Fibroblast of pulmonary artery (primary cell): ENCODE measurements around the gene CPNE5.

Experiments used
- DNase-seq: peaks from one replicate; pipeline ENCODE4 v3.0.0-alpha.2; 2010; ENCODE audit warnings: low read depth
- H3K4me3 ChIP-seq: replicated peaks from 2 replicates; pipeline ENCODE4 v1.5.1; 2011; ENCODE audit warnings: low read depth, mild to moderate bottlenecking, control low read depth, low read length, moderate library complexity
- TF ChIP-seq, protein P1 (sequence below): IDR thresholded peaks from 2 replicates; pipeline ENCODE4 v1.5.1; 2011; ENCODE audit warnings: mild to moderate bottlenecking, control low read depth, low read length, inconsistent platforms; ENCODE audit errors: missing control alignments

Gene CPNE5

DNA sequence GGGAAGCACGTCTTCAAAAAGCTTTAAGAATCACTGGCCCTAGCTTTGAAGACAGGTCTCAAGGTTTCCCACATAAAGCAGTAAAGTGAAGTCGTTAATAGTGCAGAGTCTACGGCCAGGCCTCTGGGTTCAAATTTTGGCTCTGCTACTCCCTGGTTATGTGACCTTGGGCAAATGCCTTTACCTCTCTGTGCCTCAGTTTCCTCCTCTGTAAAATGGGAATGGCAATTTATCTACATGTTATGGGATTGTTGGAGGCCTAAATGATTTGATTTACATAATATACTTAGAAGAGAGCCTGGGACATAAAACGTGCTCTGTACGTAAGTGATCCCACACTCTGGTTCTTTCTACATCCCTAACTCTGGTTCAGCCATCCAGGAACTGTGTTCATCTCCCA lies 32.1 kb downstream of the CPNE5 start:
- TF ChIP-seq, protein P1, sequence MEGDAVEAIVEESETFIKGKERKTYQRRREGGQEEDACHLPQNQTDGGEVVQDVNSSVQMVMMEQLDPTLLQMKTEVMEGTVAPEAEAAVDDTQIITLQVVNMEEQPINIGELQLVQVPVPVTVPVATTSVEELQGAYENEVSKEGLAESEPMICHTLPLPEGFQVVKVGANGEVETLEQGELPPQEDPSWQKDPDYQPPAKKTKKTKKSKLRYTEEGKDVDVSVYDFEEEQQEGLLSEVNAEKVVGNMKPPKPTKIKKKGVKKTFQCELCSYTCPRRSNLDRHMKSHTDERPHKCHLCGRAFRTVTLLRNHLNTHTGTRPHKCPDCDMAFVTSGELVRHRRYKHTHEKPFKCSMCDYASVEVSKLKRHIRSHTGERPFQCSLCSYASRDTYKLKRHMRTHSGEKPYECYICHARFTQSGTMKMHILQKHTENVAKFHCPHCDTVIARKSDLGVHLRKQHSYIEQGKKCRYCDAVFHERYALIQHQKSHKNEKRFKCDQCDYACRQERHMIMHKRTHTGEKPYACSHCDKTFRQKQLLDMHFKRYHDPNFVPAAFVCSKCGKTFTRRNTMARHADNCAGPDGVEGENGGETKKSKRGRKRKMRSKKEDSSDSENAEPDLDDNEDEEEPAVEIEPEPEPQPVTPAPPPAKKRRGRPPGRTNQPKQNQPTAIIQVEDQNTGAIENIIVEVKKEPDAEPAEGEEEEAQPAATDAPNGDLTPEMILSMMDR, result no peak
- no peak overlapping the region for H3K4me3 ChIP-seq

DNA sequence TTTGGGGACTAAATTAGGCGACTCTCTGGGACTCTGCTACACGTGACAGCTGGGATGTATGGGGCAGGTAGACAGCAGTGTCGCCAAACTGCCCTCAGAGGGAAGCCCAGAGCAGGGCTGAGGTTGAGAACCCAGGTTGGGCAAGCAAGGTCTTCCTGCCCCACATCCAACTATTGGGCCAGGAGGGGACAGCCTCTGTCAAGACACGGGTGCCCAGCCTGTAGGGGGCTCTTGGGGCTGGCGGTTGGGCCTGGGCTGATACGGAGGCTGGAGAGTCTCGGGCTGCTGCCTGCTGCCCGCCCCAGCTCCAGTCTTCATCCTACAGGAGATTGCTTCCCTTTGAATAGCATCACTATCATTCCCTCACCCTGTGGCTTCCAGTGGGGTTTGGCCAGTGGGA lies 33.3 kb downstream of the CPNE5 start:
- no peak overlapping the region for H3K4me3 ChIP-seq
- DNase-seq, result no peak
- TF ChIP-seq, protein P1, result no peak

More for the DNA sequence above, 32.1 kb downstream of the CPNE5 start:
- no peak for DNase-seq

DNA sequence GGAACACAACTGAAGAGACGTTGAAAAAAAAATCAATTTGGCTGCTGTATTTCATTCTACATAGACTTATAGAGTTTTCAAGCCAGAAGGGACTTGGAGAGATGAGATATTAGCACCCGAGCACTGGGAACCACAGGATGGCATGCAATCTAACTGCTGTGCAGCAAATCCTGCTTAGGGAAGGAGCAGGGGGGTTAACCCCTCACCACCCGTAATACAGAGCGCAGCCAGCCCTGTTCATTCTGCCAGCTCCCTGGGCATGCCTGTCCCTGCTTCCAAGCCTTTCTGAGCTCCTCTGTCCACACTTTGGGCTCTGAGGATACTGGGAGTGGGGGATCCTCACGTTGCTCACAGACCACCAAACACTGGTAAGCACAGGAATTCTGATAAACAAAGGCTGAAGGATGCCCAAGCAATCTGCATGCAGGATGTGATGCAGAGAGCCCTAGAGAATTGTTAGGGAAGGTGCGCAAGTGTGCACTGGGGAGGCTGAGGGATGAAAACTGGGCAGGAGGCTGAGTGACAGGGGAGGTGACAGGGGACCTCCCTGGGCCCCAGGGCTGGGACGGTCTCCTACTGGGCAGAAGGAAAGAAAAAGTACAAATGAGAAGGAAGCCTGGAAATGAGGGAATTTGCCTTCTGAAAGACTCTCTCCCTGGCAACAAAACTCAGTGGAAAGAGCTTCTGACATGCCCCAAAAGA lies 34.0 kb downstream of the CPNE5 start:
- DNase-seq, result no peak

DNA sequence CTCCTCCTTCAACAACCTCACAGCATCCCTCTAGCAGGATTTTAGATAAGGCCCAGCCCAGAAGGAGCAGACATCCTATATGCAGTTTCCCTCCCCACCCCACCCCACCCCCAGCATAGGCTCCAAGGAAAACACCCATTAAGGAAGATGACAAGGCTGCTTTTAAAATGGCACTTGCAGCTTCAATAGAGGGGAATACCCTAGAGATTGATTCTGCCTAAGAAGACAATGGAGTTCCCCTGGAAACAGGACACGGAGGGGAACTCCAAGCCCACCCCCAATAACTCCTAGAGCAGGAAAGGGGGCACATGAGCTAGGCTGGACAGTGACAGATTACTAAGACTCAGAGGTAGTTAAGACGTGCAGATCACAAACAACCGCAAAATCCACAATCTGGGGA lies 34.7 kb downstream of the CPNE5 start:
- no peak for DNase-seq
- TF ChIP-seq, protein P1, result no peak

More for the DNA sequence above, 34.0 kb downstream of the CPNE5 start:
- H3K4me3 ChIP-seq, result no peak overlapping the region
- TF ChIP-seq, protein P1, result no peak

DNA sequence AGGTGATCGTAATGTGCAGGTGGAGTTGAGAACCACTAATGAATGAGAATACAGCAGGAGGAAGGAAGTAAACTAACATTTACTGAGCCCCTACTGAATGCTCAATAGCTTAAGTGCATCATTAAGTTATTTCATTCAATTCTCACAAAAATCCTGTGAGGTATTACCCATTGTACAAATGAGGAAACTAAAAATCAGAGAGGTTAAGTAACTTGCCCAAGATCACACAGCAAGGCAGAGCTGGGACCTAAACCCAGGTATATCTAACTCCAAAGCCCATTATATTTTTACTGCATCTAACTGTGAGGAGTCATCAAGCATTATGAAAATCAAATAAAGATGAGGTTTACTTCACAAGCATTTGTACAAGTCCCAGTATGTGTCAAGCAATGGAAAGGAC lies 35.3 kb downstream of the CPNE5 start:
- DNase-seq, result no peak
- TF ChIP-seq, protein P1, result no peak
- H3K4me3 ChIP-seq, result no peak overlapping the region

More for the DNA sequence above, 34.7 kb downstream of the CPNE5 start:
- H3K4me3 ChIP-seq, result no peak overlapping the region

DNA sequence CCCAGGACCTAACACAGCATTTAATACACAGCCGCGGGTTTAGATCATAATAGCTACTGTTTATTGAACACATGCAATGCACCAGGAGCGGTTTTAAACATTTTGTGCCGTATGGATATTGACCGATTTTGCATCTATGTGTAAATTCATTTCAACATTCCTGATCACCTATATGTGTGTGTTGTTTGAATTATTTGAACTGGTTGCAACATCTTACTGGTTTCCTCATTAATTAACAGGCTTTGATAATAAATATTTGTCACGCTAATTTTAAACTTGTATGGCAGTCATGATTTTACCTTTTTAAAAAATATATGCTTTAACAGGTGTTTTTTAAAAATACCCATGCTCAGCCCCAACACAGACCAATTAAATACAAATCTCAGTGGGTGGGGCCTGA lies 35.8 kb downstream of the CPNE5 start:
- TF ChIP-seq, protein P1, result no peak
- no peak overlapping the region for H3K4me3 ChIP-seq
- no peak for DNase-seq

DNA sequence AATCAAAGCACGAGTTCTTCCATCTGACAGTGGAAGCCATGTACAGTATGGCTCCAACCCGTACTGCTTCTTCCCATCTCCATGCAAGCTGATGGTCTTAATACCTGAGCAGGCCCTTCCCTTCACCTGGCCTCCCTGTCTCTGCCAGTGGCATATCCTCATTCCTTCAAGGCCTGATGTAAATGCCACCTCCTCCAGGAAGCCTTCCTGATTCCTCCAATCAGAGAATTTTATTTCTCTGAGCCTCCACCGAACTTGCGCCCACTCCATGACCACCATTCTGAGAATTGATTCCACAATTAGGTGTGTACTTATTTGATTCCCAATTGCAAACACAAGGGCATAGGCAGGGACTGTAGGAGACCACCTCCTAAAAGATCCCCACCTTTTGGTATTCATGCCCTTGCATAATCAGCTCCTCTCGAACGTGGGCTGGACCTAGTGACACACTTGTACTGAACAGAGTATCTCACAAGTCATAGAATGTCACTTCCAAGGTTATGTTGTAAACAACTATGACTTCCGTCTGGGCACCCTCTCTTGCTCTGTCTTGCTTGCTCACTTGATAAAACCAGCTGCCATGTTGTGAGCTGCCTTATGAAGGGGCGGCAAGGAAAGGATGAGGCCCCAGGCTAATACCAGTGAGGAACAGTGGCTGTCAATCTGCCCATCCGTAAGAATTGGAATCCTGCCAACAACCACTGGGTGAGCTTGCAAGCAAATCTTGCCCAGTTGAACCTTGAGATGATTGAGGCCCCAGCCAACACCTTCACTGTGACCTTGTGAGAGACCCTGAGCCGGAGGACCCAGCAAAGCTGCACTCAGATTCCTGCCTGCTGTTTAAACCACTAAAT lies 38.8 kb downstream of the CPNE5 start:
- DNase-seq, result no peak
- H3K4me3 ChIP-seq, result no peak overlapping the region
- TF ChIP-seq, protein P1, result no peak
